ENCODE data around the gene FHIT. TPM values are rescaled to one million over a fixed set of nuclear protein-coding genes. Genes with fewer than 3 reads are reported as not detected.

The FHIT gene
- total and polyA plus RNA-seq, 2 of the 4 experiments (the other 2 are of a cell fraction): 0.07 TPM; not detected in 1

- Histone ChIP-seq H3K56ac (ENCODE audit: extremely low read depth, insufficient read depth, low read length) (no peak overlapping the region), H2AK5ac (ENCODE audit: low read depth, low read length) (no peak overlapping the region), H2AFZ (replicated peaks; ENCODE audit: low read length, poor library complexity) (no peak overlapping the region), H2BK15ac (ENCODE audit: low read depth, low read length) (no peak overlapping the region), H3K36me3 (ENCODE audit: control insufficient read depth, insufficient read depth, low read length) (no peaks in the 10 kb centered on the region), H3K4ac (ENCODE audit: low read depth, low read length) (no peak overlapping the region), H3K27me3 (ENCODE audit: control insufficient read depth, insufficient read depth, low read length) (no peaks in the 10 kb centered on the region), H4K20me1 (ENCODE audit: insufficient read depth, low read length) (no peaks in the 10 kb centered on the region), H4K8ac (ENCODE audit: low read depth in 2 of 2, low read length in 2 of 2) (no peak overlapping the region), H4K91ac (ENCODE audit: insufficient read depth, low read depth, low read length) (no peak overlapping the region), H3K79me1 (ENCODE audit: low read depth in 1 of 2, low read length in 2 of 2) (no peaks in the 10 kb centered on the region), H3K14ac (replicated peaks; ENCODE audit: low read depth, low read length) (no peak overlapping the region), H3K9me3 (ENCODE audit: control insufficient read depth, insufficient read depth, low read length) (no peaks in the 10 kb centered on the region), H3K23ac (ENCODE audit: low read depth, low read length) (no peak overlapping the region), H3K4me1 (ENCODE audit: control insufficient read depth, insufficient read depth, low read length) (no peaks in the 10 kb centered on the region), H2BK5ac (ENCODE audit: low read depth, low read length, poor library complexity, severe bottlenecking) (no peak overlapping the region), H3K9me1 (ENCODE audit: insufficient read depth, low read length) (no peaks in the 10 kb centered on the region), H3K18ac (ENCODE audit: low read depth, low read length) (no peak overlapping the region), H3K27ac (ENCODE audit: insufficient read depth, low read length) (no peak overlapping the region), H3K4me3 (ENCODE audit: insufficient read depth, low read depth, low read length) (no peak overlapping the region), H4K5ac (ENCODE audit: low read depth, low read length) (no peak overlapping the region), H2BK20ac (ENCODE audit: low read depth, low read length) (no peak overlapping the region), H3K4me2 (ENCODE audit: low read depth, low read length) (no peak overlapping the region), H2AK9ac (replicated peaks; ENCODE audit: low read depth, low read length, poor library complexity) (no peak overlapping the region), H3K9ac (ENCODE audit: low read depth, low read length) (no peak overlapping the region), H2BK120ac (ENCODE audit: low read depth, low read length) (no peak overlapping the region)
- intact Hi-C loops (cut with micrococcal nuclease) (no loop called here), dilution Hi-C loops (cut with HindIII; ENCODE audit: low sequenced_read_pairs, unreplicated experiment) (no loop called here), in situ Hi-C loops (cut with MboI; ENCODE audit: low sequenced_read_pairs) (no loop called here)
- no peak for DNase-seq
- WGBS, 2 experiments (ENCODE audit: extremely low coverage in 2 of 2, insufficient read length in 1 of 2): 40% methylated on average over 3 of the region's 4 CpGs; no CpG with 5 or more reads in 1 of the 2 experiments
- TF ChIP-seq RAD21 (IDR thresholded peaks at IDR 0.05; ENCODE audit: low read length): no peak
- TF ChIP-seq POLR2A (IDR thresholded peaks at IDR 0.05; ENCODE audit: low read depth, low read length): no peak
- TF ChIP-seq MAZ (IDR thresholded peaks at IDR 0.05; ENCODE audit: borderline replicate concordance, low read depth, low read length): no peak
- TF ChIP-seq SMC3 (IDR thresholded peaks at IDR 0.05; ENCODE audit: low read depth, low read length): no peak
- TF ChIP-seq RCOR1 (IDR thresholded peaks at IDR 0.05; ENCODE audit: insufficient replicate concordance, low read length): no peak
- TF ChIP-seq BHLHE40 (IDR thresholded peaks at IDR 0.05; ENCODE audit: low read depth, low read length): no peak
- TF ChIP-seq ELK1 (IDR thresholded peaks at IDR 0.05; ENCODE audit: borderline replicate concordance, low read depth, low read length): no peak
- no peak for TF ChIP-seq MAFK (IDR thresholded peaks at IDR 0.05; ENCODE audit: low read depth, low read length)
- no peak for TF ChIP-seq CEBPB (IDR thresholded peaks at IDR 0.05; ENCODE audit: low read depth, low read length)
- no peak for TF ChIP-seq RFX5 (IDR thresholded peaks at IDR 0.05; ENCODE audit: low read depth, low read length)
- TF ChIP-seq FOS (IDR thresholded peaks at IDR 0.05; ENCODE audit: low read depth, low read length): no peak
- TF ChIP-seq CHD1 (IDR thresholded peaks at IDR 0.05; ENCODE audit: low read depth, low read length): no peak
- no peak for TF ChIP-seq USF2 (IDR thresholded peaks at IDR 0.05; ENCODE audit: low read depth, low read length)
- TF ChIP-seq CTCF (conservative IDR thresholded peaks at IDR 0.05; ENCODE audit: low read depth, low read length): no peak
- no peak for TF ChIP-seq MXI1 (IDR thresholded peaks at IDR 0.05; ENCODE audit: borderline replicate concordance, low read depth, low read length)
- BruUV-seq (replicated peaks): no TSS peak
- ChIA-PET CTCF (no interaction called here), POLR2A (ENCODE audit: unreplicated experiment) (no interaction called here)
- ATAC-seq (ENCODE audit: low read depth): no peak
Measured at GRCh38 chr3:60056404-60056803, 1194.8 kb downstream of the FHIT start.
